ENCODE results near the gene STRN. TPM values are rescaled to one million over a fixed set of nuclear protein-coding genes. Genes with fewer than 3 reads are reported as not detected.
"Not testable (repeated sequence)": the region's sequence is repeated elsewhere in the genome, so short reads cannot be mapped to it uniquely, and the experiment has no call there.

The STRN gene, protein sequence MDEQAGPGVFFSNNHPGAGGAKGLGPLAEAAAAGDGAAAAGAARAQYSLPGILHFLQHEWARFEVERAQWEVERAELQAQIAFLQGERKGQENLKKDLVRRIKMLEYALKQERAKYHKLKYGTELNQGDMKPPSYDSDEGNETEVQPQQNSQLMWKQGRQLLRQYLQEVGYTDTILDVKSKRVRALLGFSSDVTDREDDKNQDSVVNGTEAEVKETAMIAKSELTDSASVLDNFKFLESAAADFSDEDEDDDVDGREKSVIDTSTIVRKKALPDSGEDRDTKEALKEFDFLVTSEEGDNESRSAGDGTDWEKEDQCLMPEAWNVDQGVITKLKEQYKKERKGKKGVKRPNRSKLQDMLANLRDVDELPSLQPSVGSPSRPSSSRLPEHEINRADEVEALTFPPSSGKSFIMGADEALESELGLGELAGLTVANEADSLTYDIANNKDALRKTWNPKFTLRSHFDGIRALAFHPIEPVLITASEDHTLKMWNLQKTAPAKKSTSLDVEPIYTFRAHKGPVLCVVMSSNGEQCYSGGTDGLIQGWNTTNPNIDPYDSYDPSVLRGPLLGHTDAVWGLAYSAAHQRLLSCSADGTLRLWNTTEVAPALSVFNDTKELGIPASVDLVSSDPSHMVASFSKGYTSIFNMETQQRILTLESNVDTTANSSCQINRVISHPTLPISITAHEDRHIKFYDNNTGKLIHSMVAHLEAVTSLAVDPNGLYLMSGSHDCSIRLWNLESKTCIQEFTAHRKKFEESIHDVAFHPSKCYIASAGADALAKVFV
- total RNA-seq, result 18.5 TPM

DNA sequence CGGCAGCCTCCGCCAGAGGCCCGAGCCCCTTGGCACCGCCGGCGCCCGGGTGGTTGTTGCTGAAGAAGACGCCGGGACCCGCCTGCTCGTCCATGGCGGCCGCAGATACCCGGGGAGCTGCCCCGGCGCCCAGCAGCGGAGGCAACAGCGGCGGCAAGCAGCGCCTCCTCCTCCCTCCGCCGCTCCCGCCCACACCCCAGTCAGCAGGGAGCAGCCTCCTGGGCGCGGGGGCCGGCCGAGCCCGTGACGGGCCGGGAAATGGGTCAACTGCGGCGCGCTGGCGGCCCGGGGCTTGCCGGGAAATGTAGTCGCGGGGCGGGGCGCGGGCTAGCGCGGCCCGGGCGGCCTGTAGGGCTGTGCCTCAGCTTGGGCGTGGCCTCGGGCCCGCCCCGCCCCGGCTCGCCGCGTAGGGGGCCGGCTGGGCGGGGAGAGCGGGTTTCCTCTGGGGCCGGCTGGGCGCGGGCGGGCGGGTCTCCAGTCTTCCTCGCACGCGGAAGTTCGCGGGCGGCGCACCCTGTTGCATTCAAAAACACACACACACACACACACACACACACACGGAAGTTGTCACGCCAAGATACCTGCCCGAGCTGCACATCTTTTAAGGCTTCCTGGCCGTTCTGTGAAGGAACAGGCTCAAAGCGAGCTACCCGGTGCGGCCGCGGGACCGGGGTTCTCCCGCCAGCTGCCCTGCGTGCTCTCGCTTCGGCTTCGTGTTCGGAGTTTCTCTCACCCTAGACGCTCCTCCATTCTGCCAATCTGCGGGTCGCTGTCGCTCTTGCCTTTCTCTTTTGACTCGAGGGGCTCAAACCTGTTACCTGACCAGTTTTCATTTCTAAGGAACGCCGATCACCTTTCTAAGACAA is at the start of gene STRN:
STRN (minus strand) TSS at position 167 of the 866 bp plus-strand sequence; CDS start at position 94, 73 bp downstream.
- peak within 1 kb of the TSS; percentile 83 for H3K4me3 ChIP-seq (ENCODE audit: low read length)
- H3K4me1 ChIP-seq (ENCODE audit: insufficient read depth, low read length), result peaks cover 29% of the 10 kb centered on the region
- no peaks in the 10 kb centered on the region for H3K9me3 ChIP-seq (ENCODE audit: low read depth, low read length)
- H3K27me3 ChIP-seq (ENCODE audit: insufficient read depth, low read length), result no peaks in the 10 kb centered on the region

DNA sequence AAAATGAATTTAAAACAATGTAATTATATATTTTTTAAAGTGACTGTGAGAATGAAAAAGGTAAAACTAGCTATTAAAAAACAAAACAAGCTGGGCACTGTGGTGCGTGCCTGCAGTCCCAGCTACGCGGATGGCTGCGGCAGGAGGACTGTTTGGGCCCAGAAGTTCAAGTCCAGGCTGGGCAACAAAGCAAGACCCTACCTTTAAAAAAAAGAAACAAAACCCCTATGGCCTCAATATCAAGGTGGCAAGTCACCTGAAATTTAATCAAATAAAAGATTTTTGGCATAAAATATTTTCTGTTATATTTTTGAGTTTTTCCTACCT is 46.9 kb upstream of the STRN start:
- Histone ChIP-seq H3K9me3 (ENCODE audit: low read depth, low read length) (no peaks in the 10 kb centered on the region), H3K4me3 (ENCODE audit: low read length) (no peak overlapping the region), H3K27me3 (ENCODE audit: insufficient read depth, low read length) (no peaks in the 10 kb centered on the region), H3K4me1 (ENCODE audit: insufficient read depth, low read length) (peaks cover 17% of the 10 kb centered on the region)

DNA sequence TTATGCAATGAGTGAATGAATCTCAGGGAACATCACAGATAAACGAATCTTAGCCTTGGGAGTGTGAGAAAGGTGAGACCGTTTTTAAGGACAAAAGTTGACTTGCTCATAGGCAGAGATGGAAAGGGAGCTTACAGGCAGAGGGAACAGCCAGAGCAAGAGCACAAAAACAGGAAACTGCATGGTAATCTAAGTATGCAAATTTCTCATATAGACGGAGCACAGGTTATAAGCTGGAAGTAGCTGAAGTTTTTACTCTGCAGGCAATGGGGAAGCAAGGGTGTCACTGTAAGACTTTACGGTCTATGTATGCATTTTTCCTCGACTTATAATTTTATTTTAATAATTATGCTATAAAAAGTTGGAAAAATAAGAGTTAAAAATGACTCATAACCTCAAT is 44.8 kb upstream of the STRN start:
- H3K9me3 ChIP-seq (ENCODE audit: low read depth, low read length), result no peaks in the 10 kb centered on the region
- no peaks in the 10 kb centered on the region for H3K27me3 ChIP-seq (ENCODE audit: insufficient read depth, low read length)
- peaks cover 17% of the 10 kb centered on the region for H3K4me1 ChIP-seq (ENCODE audit: insufficient read depth, low read length)
- H3K4me3 ChIP-seq (ENCODE audit: low read length), result no peak overlapping the region

DNA sequence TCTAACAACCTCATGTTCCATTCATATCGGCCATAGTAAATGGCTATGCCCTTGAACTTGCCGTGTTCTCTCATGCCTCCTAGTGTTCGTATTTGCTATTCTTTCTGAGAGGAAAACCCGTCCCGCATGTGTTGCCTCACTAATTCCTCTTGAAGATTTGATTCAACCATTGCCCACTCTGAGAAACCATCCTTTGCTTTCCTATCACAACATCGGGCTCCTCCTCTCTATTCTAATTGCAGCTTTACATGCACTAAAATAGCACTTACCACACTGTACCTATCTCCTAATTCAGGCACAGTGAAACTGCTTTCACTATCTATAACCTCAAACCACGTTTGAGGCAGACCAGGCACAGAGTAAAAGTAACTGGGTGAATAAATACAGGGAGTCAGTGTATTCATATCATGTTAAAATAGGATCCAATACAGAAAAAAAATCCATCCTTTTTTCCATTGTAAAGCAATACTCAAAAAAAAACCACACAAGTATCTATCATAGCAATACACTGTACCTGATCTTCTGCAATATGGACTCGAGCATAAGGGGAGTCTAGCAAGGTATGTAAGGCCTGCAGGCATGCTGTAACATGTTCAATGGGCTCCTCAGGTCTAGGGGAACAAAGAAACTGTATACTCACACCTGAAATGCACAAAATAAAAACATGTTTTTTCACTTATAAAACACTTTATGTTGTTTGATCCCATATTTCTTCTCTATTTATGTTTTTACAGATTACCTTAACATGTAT is 39.0 kb upstream of the STRN start:
- Histone ChIP-seq H3K4me3 (ENCODE audit: low read length) (no peak overlapping the region), H3K27me3 (ENCODE audit: insufficient read depth, low read length) (no peaks in the 10 kb centered on the region), H3K4me1 (ENCODE audit: insufficient read depth, low read length) (no peaks in the 10 kb centered on the region), H3K9me3 (ENCODE audit: low read depth, low read length) (no peaks in the 10 kb centered on the region)

DNA sequence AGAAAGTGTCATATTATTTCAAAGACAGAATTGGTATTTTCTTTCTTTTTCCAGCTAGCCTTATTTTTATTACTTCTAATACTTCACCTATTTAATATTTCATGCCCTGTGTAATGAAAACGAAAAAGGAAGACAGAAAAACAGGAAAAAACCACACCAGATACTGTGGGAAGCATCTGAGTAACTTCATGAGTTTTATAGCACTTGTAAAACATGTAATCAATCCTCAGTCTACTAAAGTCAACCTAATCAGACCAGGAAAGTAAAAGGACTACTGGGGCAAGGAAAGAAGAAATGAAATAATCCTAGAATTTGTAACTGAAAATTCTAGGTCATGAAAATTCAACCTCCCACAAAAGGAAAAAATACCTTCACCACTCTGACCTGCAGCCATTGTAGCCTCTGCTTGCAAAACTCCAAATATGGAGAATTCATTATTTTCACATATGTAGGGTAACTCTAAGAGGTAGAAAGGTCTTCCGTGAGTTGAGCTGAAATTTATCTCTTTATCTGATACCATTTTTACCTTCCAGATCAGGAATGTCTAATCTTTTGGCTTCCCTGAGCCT is 34.7 kb upstream of the STRN start:
- Histone ChIP-seq H3K9me3 (ENCODE audit: low read depth, low read length) (no peaks in the 10 kb centered on the region), H3K4me3 (ENCODE audit: low read length) (no peak overlapping the region), H3K4me1 (ENCODE audit: insufficient read depth, low read length) (no peaks in the 10 kb centered on the region)

DNA sequence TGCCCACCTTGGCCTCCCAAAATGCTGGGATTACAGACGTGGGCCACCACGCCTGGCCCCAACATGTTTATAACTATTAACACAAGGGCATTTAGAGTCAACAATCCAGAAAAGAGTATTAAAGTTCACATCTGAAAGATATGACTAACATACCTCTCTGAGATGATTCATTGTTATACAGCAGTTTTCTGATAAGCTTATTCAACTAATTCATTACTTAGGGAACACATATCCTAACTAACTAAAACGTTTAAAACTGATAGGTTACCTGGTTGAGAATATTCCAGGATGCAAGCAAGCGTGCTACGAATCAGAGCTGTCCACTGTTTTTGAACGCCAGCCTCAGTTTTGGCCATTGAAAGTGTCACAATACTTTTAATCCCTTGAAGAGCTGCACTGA is 34.0 kb upstream of the STRN start:
- Histone ChIP-seq H3K27me3 (ENCODE audit: insufficient read depth, low read length) (no peaks in the 10 kb centered on the region), H3K4me1 (ENCODE audit: insufficient read depth, low read length) (no peaks in the 10 kb centered on the region), H3K4me3 (ENCODE audit: low read length) (no peak overlapping the region), H3K9me3 (ENCODE audit: low read depth, low read length) (no peaks in the 10 kb centered on the region)

More for the DNA sequence above, 34.7 kb upstream of the STRN start:
- H3K27me3 ChIP-seq (ENCODE audit: insufficient read depth, low read length), result no peaks in the 10 kb centered on the region

DNA sequence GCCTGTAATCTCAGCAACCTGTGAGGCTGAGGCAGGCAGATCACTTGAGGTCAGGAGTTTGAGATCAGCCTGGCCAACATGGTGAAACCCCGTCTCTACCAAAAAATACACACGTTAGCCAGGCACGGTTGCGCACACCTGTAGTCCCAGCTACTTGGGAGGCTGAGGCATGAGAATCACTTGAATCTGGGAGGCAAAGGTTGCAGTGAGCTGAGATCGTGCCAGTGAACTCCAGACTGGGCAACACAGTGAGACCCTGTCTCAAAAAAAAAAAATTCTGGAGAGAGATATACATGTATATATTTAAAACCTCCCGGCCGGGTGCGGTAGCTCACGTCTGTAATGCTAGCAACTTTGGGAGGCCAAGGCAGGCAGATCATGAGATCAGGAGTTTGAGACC is 33.1 kb upstream of the STRN start:
- H3K4me1 ChIP-seq (ENCODE audit: insufficient read depth, low read length); H3K4me3 ChIP-seq (ENCODE audit: low read length); H3K27me3 ChIP-seq (ENCODE audit: insufficient read depth, low read length); H3K9me3 ChIP-seq (ENCODE audit: low read depth, low read length): not testable (repeated sequence)

DNA sequence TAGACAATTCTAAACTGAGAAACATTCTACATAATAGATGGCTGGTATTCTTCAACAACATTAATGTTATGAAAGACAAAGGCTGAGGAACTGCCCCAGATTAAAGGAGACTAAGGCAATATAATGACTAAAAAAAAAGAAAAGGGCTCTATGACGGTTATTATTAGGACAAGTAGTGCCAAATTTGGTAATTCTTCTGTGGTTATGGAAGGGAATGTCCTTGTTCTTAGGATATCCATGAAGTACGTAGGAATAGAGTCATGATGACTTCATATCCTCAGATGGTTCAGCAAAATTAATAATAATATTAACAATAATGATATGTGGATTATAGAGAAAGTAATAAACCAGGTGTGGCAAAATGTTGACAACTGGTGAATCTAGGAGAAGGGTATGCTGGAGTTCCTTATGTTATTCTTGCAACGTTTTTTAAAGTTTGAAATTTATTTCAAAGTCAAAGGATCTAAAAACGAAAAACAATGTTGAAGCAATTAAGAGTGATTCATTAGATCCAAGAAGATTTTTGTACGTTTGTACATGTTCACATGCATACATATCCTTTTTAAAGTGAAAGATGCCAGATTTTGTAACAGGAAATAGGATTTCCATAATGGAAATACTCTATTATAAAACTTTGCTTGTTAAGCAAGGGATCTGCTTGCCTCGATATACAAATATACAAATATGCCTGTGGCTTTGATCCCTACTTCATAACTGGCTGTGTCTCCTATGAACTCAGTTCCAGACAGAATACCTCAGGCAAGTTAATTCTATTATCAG is 27.7 kb upstream of the STRN start:
- H3K27me3 ChIP-seq (ENCODE audit: insufficient read depth, low read length), result no peaks in the 10 kb centered on the region
- H3K4me1 ChIP-seq (ENCODE audit: insufficient read depth, low read length), result no peaks in the 10 kb centered on the region
- no peaks in the 10 kb centered on the region for H3K9me3 ChIP-seq (ENCODE audit: low read depth, low read length)
- no peak overlapping the region for H3K4me3 ChIP-seq (ENCODE audit: low read length)

DNA sequence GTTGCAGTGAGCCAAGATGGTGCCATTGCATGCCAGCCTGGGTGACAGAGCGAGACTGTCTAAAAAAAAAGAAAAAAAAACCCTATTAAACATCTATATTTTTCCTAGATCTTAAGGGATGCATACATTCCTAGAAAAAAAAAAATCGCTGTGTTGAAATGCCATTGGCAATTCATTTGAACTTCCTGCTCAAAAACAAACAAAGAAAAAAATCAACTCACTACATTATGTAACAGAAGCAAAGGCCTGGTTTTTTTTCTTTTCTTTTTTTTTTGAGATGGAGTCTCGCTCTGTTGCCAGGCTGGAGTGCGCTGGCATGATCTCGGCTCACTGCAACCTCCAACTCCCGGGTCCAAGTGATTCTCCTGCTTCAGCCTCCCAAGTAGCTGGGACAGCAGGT is 21.7 kb upstream of the STRN start:
- Histone ChIP-seq H3K27me3 (ENCODE audit: insufficient read depth, low read length) (no peaks in the 10 kb centered on the region), H3K4me3 (ENCODE audit: low read length) (no peak overlapping the region)

DNA sequence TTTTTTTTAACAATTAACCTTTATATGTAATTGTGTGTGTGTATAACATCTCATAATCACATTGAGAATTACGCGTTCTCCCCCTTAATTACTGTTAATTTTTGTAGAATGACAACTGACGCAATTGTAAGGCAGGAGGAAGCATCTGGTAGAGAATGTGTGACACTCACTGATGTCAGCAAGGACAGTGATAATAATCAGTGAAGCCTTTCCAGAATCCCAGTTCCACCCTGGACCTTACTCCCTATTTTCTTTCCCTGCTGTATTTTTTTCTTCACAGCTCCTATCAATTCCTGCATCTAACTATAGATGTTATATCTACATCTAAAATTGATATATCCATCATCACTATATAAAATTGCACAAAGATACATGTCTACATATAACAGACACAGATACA is 16.1 kb upstream of the STRN start:
- Histone ChIP-seq H3K4me1 (ENCODE audit: insufficient read depth, low read length) (no peaks in the 10 kb centered on the region), H3K27me3 (ENCODE audit: insufficient read depth, low read length) (no peaks in the 10 kb centered on the region), H3K9me3 (ENCODE audit: low read depth, low read length) (no peaks in the 10 kb centered on the region), H3K4me3 (ENCODE audit: low read length) (no peak overlapping the region)

More for the DNA sequence above, 21.7 kb upstream of the STRN start:
- H3K4me1 ChIP-seq (ENCODE audit: insufficient read depth, low read length), result no peaks in the 10 kb centered on the region
- no peaks in the 10 kb centered on the region for H3K9me3 ChIP-seq (ENCODE audit: low read depth, low read length)

DNA sequence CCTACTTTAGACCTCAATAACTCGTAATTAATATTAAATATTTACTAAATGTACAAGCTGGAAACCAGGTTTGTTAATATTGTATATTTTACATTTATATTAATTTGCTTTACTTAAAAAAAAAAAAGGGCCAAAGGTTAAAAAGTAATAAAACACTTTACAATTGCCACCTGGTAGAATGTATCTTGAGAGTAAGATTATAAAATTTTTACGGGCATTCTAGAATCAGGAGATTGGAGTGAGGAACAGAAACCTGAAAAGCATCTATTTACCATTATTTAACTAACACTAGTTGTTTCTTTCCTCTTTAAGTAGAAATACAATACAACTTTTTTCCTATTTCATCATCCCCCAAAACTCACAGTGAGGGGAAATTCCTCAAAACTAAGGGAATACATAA is 15.6 kb upstream of the STRN start:
- Histone ChIP-seq H3K4me1 (ENCODE audit: insufficient read depth, low read length) (no peaks in the 10 kb centered on the region), H3K27me3 (ENCODE audit: insufficient read depth, low read length) (no peaks in the 10 kb centered on the region), H3K4me3 (ENCODE audit: low read length) (no peak overlapping the region), H3K9me3 (ENCODE audit: low read depth, low read length) (no peaks in the 10 kb centered on the region)

DNA sequence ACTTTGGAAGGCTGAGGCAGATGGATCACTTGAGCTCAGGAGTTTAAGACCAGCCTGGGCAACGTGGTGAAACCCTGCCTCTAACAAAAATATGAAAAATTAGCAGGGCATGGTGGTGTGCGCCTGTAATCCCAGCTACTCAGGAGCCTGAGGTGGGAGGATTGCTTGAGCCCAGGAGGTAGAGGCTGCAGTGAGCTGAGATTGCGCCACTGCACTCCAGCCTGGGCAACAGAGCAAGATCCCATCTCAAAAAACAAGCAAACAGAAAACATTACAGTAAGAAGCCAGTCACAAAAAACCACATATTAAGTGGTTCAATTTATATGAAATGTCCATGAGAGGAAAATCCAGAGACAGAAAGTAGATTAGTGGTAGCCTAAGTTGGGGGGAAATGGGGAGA is 12.7 kb upstream of the STRN start:
- not testable (repeated sequence) for H3K4me3 ChIP-seq (ENCODE audit: low read length); H3K27me3 ChIP-seq (ENCODE audit: insufficient read depth, low read length); H3K4me1 ChIP-seq (ENCODE audit: insufficient read depth, low read length); H3K9me3 ChIP-seq (ENCODE audit: low read depth, low read length)

DNA sequence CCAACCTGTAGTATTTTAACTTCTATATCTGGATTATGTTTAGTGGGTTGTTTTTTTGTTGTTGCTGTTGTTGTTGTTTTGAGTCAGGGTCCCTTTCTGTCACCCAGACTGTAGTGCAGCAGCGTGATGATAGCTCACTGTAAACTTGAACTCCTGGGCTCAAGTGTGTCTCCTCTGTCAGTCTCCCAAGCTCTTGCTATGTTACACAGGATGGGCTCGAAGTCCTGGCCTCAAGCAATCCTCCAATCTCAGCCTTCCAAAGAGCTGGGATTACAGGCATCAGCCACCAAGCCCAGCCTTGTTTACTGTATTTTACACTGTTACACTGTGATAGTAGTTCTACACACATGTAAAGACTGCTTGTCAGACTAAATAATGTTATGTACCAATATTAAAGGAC is 9.7 kb upstream of the STRN start:
- Histone ChIP-seq H3K4me3 (ENCODE audit: low read length) (no peak overlapping the region), H3K27me3 (ENCODE audit: insufficient read depth, low read length) (no peaks in the 10 kb centered on the region), H3K4me1 (ENCODE audit: insufficient read depth, low read length) (no peaks in the 10 kb centered on the region), H3K9me3 (ENCODE audit: low read depth, low read length) (no peaks in the 10 kb centered on the region)

DNA sequence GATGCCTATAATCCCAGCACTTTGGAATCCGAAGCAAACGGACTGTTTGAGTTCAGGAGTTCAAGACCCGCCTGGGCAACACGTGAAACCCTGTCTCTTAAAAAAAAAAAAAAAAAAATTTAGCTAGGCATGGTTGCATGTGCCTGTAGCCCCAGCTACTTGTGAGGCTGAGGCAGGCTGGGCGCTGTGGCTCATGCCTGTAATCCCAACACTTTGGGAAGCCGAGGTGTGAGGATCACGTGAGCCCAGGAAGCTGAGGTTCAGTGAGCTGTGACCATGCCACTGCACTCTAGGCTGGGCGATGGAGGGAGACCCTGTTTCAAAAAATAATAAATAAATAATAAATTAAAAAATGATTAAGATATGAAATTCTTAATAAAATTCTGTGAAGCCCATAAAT is 9.0 kb upstream of the STRN start:
- H3K4me3 ChIP-seq (ENCODE audit: low read length), result no peak overlapping the region
- H3K4me1 ChIP-seq (ENCODE audit: insufficient read depth, low read length), result no peaks in the 10 kb centered on the region
- H3K9me3 ChIP-seq (ENCODE audit: low read depth, low read length), result no peaks in the 10 kb centered on the region
- H3K27me3 ChIP-seq (ENCODE audit: insufficient read depth, low read length), result no peaks in the 10 kb centered on the region
